Activated T-cell treated with anti-CD3 and anti-CD28 coated beads for 1 hour (primary cell): Measurements from ENCODE around the gene MMRN2.

ENCODE experiments used
- DNase-seq: peaks from one replicate; pipeline ENCODE4 v3.0.0-alpha.2; 2020; ENCODE audit warnings: low read depth

Gene MMRN2

GRCh38 chr10:86970162-86970981, 13.0 kb upstream of the MMRN2 start:
- DNase-seq = no peak

GRCh38 chr10:86969421-86970041, 12.1 kb upstream of the MMRN2 start:
- no peak for DNase-seq

- no peak for DNase-seq
Observed at GRCh38 chr10:86968994-86969355, 11.6 kb upstream of the MMRN2 start.

- DNase-seq = no peak
Observed at GRCh38 chr10:86968271-86968993, 11.0 kb upstream of the MMRN2 start, which contains the start of gene ADIRF. ADIRF (plus strand) TSS chr10:86968482; CDS start chr10:86968545, 63 bp downstream.

- DNase-seq = no peak
Observed at GRCh38 chr10:86967481-86967941, 10.1 kb upstream of the MMRN2 start.

GRCh38 chr10:86965986-86966654, 8.7 kb upstream of the MMRN2 start:
- DNase-seq = no peak

- no peak for DNase-seq
Observed at GRCh38 chr10:86964847-86965190, 7.4 kb upstream of the MMRN2 start.

- no peak for DNase-seq
Observed at GRCh38 chr10:86964061-86964846, 6.8 kb upstream of the MMRN2 start.

GRCh38 chr10:86963341-86963919, 6.0 kb upstream of the MMRN2 start:
- DNase-seq = no peak

- no peak for DNase-seq
Observed at GRCh38 chr10:86962981-86963310, 5.5 kb upstream of the MMRN2 start.

- no peak for DNase-seq
Observed at GRCh38 chr10:86962136-86962980, 4.9 kb upstream of the MMRN2 start.

GRCh38 chr10:86961481-86962091, 4.2 kb upstream of the MMRN2 start:
- no peak for DNase-seq

- DNase-seq = no peak
Observed at GRCh38 chr10:86960863-86961434, 3.5 kb upstream of the MMRN2 start.

GRCh38 chr10:86960003-86960862, 2.8 kb upstream of the MMRN2 start:
- DNase-seq = no peak

GRCh38 chr10:86959737-86960002, 2.3 kb upstream of the MMRN2 start:
- no peak for DNase-seq

GRCh38 chr10:86958901-86959736, 1.7 kb upstream of the MMRN2 start:
- DNase-seq = no peak

GRCh38 chr10:86958116-86958900, 893 bp upstream of the MMRN2 start, which contains the start of gene SNCG:
SNCG (plus strand) TSS chr10:86958599; CDS start chr10:86958698, 99 bp downstream.
- no peak for DNase-seq
